ENCODE results near the gene SERGEF. TPM values are rescaled to one million over a fixed set of nuclear protein-coding genes. Genes with fewer than 3 reads are reported as not detected.

The SERGEF gene
- total and polyA plus RNA-seq, 10 of the 15 experiments (the other 5 are each of a cell fraction or from before 2014, with no cell fraction given): 14.6 to 27.8 (median 22.4) TPM

- Histone ChIP-seq H3K27ac (ENCODE audit: control insufficient read depth, insufficient read depth) (no peak overlapping the region), H2AFZ (ENCODE audit: control insufficient read depth, low read depth, low read length) (no peak overlapping the region), H3K9ac (ENCODE audit: control insufficient read depth, insufficient read depth, low read length) (no peak overlapping the region), H3K79me2 (ENCODE audit: control insufficient read depth, insufficient read depth, low read length) (no peaks in the 10 kb centered on the region), H3K4me2 (ENCODE audit: control insufficient read depth, insufficient read depth) (no peak overlapping the region), H4K20me1 (ENCODE audit: control insufficient read depth, insufficient read depth) (no peaks in the 10 kb centered on the region), H3K4me1 (ENCODE audit: control insufficient read depth, insufficient read depth, low read length) (no peaks in the 10 kb centered on the region), H3K9me3 (replicated peaks; ENCODE audit: control insufficient read depth, insufficient read depth, low read length) (no peaks in the 10 kb centered on the region), H3K36me3 (ENCODE audit: control insufficient read depth in 2 of 2, insufficient read depth in 2 of 2, low read length in 1 of 2) (no peaks in the 10 kb centered on the region), H3K27me3 (replicated peaks in 1 of 2; ENCODE audit: control insufficient read depth in 2 of 2, insufficient read depth in 2 of 2, low read length in 1 of 2) (no peaks in the 10 kb centered on the region), H3K4me3 (no peak overlapping the region)
- intact Hi-C loops (cut with micrococcal nuclease; ENCODE audit: unreplicated experiment) (no loop called here), in situ Hi-C loops (cut with MboI) (no loop called here)
- ChIA-PET SMC1A (ENCODE audit: uncharacterized antibody, unreplicated experiment) (interaction anchor here (0.6 kb wide), 1 partner anchor 50 kb away, joined by 3 read pairs; the partner anchor contains the start of gene MYOD1), POLR2A (no interaction called here), RAD21 (ENCODE audit: unreplicated experiment) (interaction anchor here (1.5 kb wide), 1 partner anchor 38 kb away, joined by 3 read pairs; no protein-coding TSS in a partner anchor), CTCF (interaction anchor here (2.8 kb wide), 1 partner anchor 38 kb away, joined by 10 read pairs; no protein-coding TSS in a partner anchor)
- TF ChIP-seq PBX3 (IDR thresholded peaks at IDR 0.05; ENCODE audit: insufficient replicate concordance, low read depth, low read length): no peak
- TF ChIP-seq ZNF24 (IDR thresholded peaks at IDR 0.05): no peak
- no peak for TF ChIP-seq CREM (IDR thresholded peaks at IDR 0.05; ENCODE audit: low read depth)
- TF ChIP-seq CBX5 (IDR thresholded peaks at IDR 0.05; ENCODE audit: low read depth): no peak
- TF ChIP-seq NBN (IDR thresholded peaks at IDR 0.05): no peak
- TF ChIP-seq ZSCAN29 (IDR thresholded peaks at IDR 0.05): no peak
- no peak for TF ChIP-seq NFXL1 (IDR thresholded peaks at IDR 0.05; ENCODE audit: borderline replicate concordance)
- no peak for TF ChIP-seq SUZ12 (IDR thresholded peaks at IDR 0.05; ENCODE audit: unreplicated experiment)
- TF ChIP-seq BMI1 (IDR thresholded peaks at IDR 0.05; ENCODE audit: borderline replicate concordance): no peak
- TF ChIP-seq REST (IDR thresholded peaks at IDR 0.05; ENCODE audit: low read depth, low read length): no peak
- no peak for TF ChIP-seq ELK1 (IDR thresholded peaks at IDR 0.05; ENCODE audit: low read depth, low read length)
- no peak for TF ChIP-seq TCF12 (IDR thresholded peaks at IDR 0.05; ENCODE audit: low read depth, low read length)
- TF ChIP-seq DPF2 (IDR thresholded peaks at IDR 0.05): no peak
- no peak for TF ChIP-seq YY1 (IDR thresholded peaks at IDR 0.05; ENCODE audit: low read depth, low read length)
- no peak for TF ChIP-seq ATF2 (IDR thresholded peaks at IDR 0.05; ENCODE audit: low read length)
- TF ChIP-seq NFIC (IDR thresholded peaks at IDR 0.05; ENCODE audit: low read depth, low read length): no peak
- DNase-seq (ENCODE audit: low read depth, low spot score): no peak
- no TSS peak for BruUV-seq (replicated peaks)
- no peak for ATAC-seq
- no peak for FAIRE-seq
- 87% methylated on average over 1 of the region's 1 CpG for WGBS (ENCODE audit: insufficient coverage, insufficient replicate concordance, low lambda C conversion rate, missing lambda C conversion rate)
Measured at GRCh38 chr11:17769218-17769617, 243.6 kb downstream of the SERGEF start.
